NCI-H748 treated with DMSO at 0.1 percent for 48 hours (cell line): Measurements from ENCODE around the gene NUP210.

ENCODE experiments used
- DNase-seq: peaks from one replicate; lab custom pipeline; 2025; lab: John Stamatoyannopoulos, UW

NUP210 gene

GRCh38 chr3:13274551-13275332 is 145.4 kb downstream of the NUP210 start:
- no peak for DNase-seq

GRCh38 chr3:13274125-13274524 is 146.0 kb downstream of the NUP210 start:
- no peak for DNase-seq

- no peak for DNase-seq
These were observed 146.5 kb downstream of the NUP210 start for GRCh38 chr3:13273604-13274105.

GRCh38 chr3:13272831-13273603 is 147.1 kb downstream of the NUP210 start:
- DNase-seq = no peak

- DNase-seq = no peak
These were observed 150.3 kb downstream of the NUP210 start for GRCh38 chr3:13269711-13270378.

- no peak for DNase-seq
These were observed 151.1 kb downstream of the NUP210 start for GRCh38 chr3:13268961-13269441.

GRCh38 chr3:13268120-13268519 is 152.0 kb downstream of the NUP210 start:
- DNase-seq = no peak

GRCh38 chr3:13266651-13267362 is 153.3 kb downstream of the NUP210 start:
- DNase-seq = no peak
